Vagina (tissue), 2 donors: Measurements from ENCODE around the gene NKAIN2.

ENCODE experiments used
- CTCF ChIP-seq, 3 experiments: fragments of 450-650 bp in 2 of 3; fragments of 200-600 bp in 1 of 3; sonication (generic) in 1 of 3; IDR thresholded peaks; one replicate each; pipeline ENCODE4 v1.5.1; 2017 to 2019; ENCODE audit warnings: antibody characterized with exemption in 3 of 3, mild to moderate bottlenecking in 2 of 3, moderate library complexity in 2 of 3
- POLR2A ChIP-seq, 2 donors: fragments of 450-650 bp; IDR thresholded peaks; one replicate each; pipeline ENCODE4 v1.6.1; 2017; ENCODE audit warnings: antibody characterized with exemption in 2 of 2, mild to moderate bottlenecking in 2 of 2, moderate library complexity in 2 of 2
- POLR2AphosphoS5 ChIP-seq, 2 donors: sonication (generic); formaldehyde crosslinking; IDR thresholded peaks; one replicate each; pipeline ENCODE4 v1.9.0; 2017; ENCODE audit warnings: antibody characterized with exemption in 2 of 2, mild to moderate bottlenecking in 2 of 2, low read depth in 1 of 2; ENCODE audit not compliant: insufficient read depth in 1 of 2

DNA sequence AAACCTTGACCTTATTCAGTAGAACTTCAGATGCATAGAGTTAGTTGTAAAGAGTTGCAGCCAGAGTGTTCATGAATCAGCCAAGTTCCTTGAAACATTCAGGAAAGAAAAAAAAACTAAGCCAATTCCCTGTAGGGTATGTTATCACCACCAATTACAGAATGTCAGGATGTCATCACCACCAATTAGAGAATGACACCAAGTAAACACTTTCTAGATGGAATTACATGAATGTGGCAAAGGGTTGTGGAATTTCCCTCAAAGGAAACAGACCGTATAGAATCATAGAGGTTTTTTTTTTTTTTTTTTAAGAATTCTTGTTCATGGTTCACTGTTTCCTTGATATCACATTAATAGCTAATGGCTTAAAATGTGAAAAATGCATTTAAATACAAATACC, 686.5 kb downstream of the NKAIN2 start:
- TF ChIP-seq CTCF (IDR thresholded peaks at IDR 0.05) (no peak), POLR2AphosphoS5 (IDR thresholded peaks at IDR 0.05; ENCODE audit: insufficient read depth in 1 of 2, low read depth in 1 of 2) (no peak), POLR2A (IDR thresholded peaks at IDR 0.05) (no peak)
